HEK293 (cell line): Measurements from ENCODE around the gene FBLN5.

ENCODE experiments used
- CTCF ChIA-PET: fragments of 350-600 bp; formaldehyde crosslinking; extraction: SDS; loops from one replicate; lab custom pipeline; 2021; ENCODE audit warnings: antibody characterized with exemption; lab: Yijun Ruan, JAX
- POLR2A ChIA-PET: fragments of 300-600 bp; formaldehyde crosslinking; extraction: SDS; loops from one replicate; lab custom pipeline; 2020; ENCODE audit warnings: antibody characterized with exemption, inconsistent platforms; lab: Yijun Ruan, JAX
- H3K27ac ChIP-seq: fragments of 200-500 bp; sonication (Bioruptor generic); 2 replicates; pipeline ENCODE4 v1.5.1; 2014; ENCODE audit warnings: low read depth, low read length, control low read depth, inconsistent platforms; ENCODE audit errors: extremely low read depth
- H3K36me3 ChIP-seq, 2 experiments: fragments of 200-500 bp in 1 of 2; sonication (Bioruptor generic) in 1 of 2; 1 replicate in 1 of 2; 2 replicates in 1 of 2; pipeline ENCODE4 v1.5.1; 2014 to 2017; ENCODE audit warnings: inconsistent platforms in 2 of 2, low read length in 2 of 2; ENCODE audit not compliant: control insufficient read depth in 2 of 2, insufficient read depth in 1 of 2
- H3K4me1 ChIP-seq: fragments of 200-500 bp; sonication (Bioruptor generic); 2 replicates; pipeline ENCODE4 v1.5.1; 2014; ENCODE audit warnings: mild to moderate bottlenecking, low read length, inconsistent platforms; ENCODE audit not compliant: control insufficient read depth, insufficient read depth
- H3K4me3 ChIP-seq: 2 replicates; pipeline ENCODE4 v1.5.1; 2011; ENCODE audit warnings: low read depth, mild to moderate bottlenecking, control low read depth, low read length, moderate library complexity
- H3K9me3 ChIP-seq: fragments of 200-500 bp; sonication (Bioruptor generic); 2 replicates; pipeline ENCODE4 v1.5.1; 2014; ENCODE audit warnings: low read depth, low read length, inconsistent platforms; ENCODE audit not compliant: control insufficient read depth, insufficient read depth
- AEBP2 ChIP-seq: fragments of 450-650 bp; formaldehyde crosslinking; IDR thresholded peaks from 2 replicates; pipeline ENCODE4 v1.5.1; 2016; ENCODE audit warnings: missing biosample characterization, missing genetic modification characterization, borderline replicate concordance
- GFI1B ChIP-seq: fragments of 450-650 bp; formaldehyde crosslinking; IDR thresholded peaks from 2 replicates; pipeline ENCODE4 v1.5.1; 2016; ENCODE audit warnings: missing biosample characterization, missing genetic modification characterization
- KLF8 ChIP-seq: fragments of 450-650 bp; formaldehyde crosslinking; IDR thresholded peaks from 2 replicates; pipeline ENCODE4 v1.5.1; 2016; ENCODE audit warnings: missing biosample characterization, missing genetic modification characterization
- KLF9 ChIP-seq: fragments of 450-650 bp; formaldehyde crosslinking; IDR thresholded peaks from 2 replicates; pipeline ENCODE4 v1.5.1; 2016; ENCODE audit warnings: missing biosample characterization, missing genetic modification characterization, low read depth
- SP2 ChIP-seq: fragments of 450-650 bp; formaldehyde crosslinking; IDR thresholded peaks from 2 replicates; pipeline ENCODE4 v1.5.1; 2016; ENCODE audit warnings: missing biosample characterization, missing genetic modification characterization
- YY1 ChIP-seq: fragments of 450-650 bp; formaldehyde crosslinking; IDR thresholded peaks from 2 replicates; pipeline ENCODE4 v1.5.1; 2018; ENCODE audit warnings: missing biosample characterization, missing genetic modification characterization
- ZBTB11 ChIP-seq: fragments of 450-650 bp; formaldehyde crosslinking; conservative IDR thresholded peaks from 2 replicates; pipeline ENCODE4 v1.5.1; 2016; ENCODE audit warnings: low read depth, missing biosample characterization, missing genetic modification characterization
- ZBTB48 ChIP-seq: fragments of 450-650 bp; formaldehyde crosslinking; IDR thresholded peaks from 2 replicates; pipeline ENCODE4 v1.5.1; 2016; ENCODE audit warnings: missing biosample characterization, missing genetic modification characterization
- ZNF132 ChIP-seq: fragments of 450-650 bp; formaldehyde crosslinking; IDR thresholded peaks from 2 replicates; pipeline ENCODE4 v1.5.1; 2017; ENCODE audit warnings: missing biosample characterization, missing genetic modification characterization, borderline replicate concordance
- ZNF221 ChIP-seq: fragments of 450-650 bp; formaldehyde crosslinking; IDR thresholded peaks from 2 replicates; pipeline ENCODE4 v1.5.1; 2017; ENCODE audit warnings: missing biosample characterization, missing genetic modification characterization, borderline replicate concordance
- ZNF223 ChIP-seq: fragments of 450-650 bp; formaldehyde crosslinking; IDR thresholded peaks from 2 replicates; pipeline ENCODE4 v1.5.1; 2016; ENCODE audit warnings: missing biosample characterization, missing genetic modification characterization
- ZNF266 ChIP-seq: fragments of 450-650 bp; formaldehyde crosslinking; IDR thresholded peaks from 2 replicates; pipeline ENCODE4 v1.5.1; 2016; ENCODE audit warnings: missing biosample characterization, missing genetic modification characterization, low read depth
- ZNF362 ChIP-seq: fragments of 450-650 bp; formaldehyde crosslinking; IDR thresholded peaks from 2 replicates; pipeline ENCODE4 v1.5.1; 2016; ENCODE audit warnings: missing biosample characterization, missing genetic modification characterization
- ZNF394 ChIP-seq: fragments of 450-650 bp; formaldehyde crosslinking; IDR thresholded peaks from 2 replicates; pipeline ENCODE4 v1.5.1; 2016; ENCODE audit warnings: missing biosample characterization, missing genetic modification characterization, mild to moderate bottlenecking, moderate library complexity, borderline replicate concordance
- ZNF555 ChIP-seq: fragments of 450-650 bp; formaldehyde crosslinking; conservative IDR thresholded peaks from 2 replicates; pipeline ENCODE4 v1.5.1; 2017; ENCODE audit warnings: missing biosample characterization, mild to moderate bottlenecking, missing genetic modification characterization, inconsistent platforms
- ZNF571 ChIP-seq: fragments of 450-650 bp; formaldehyde crosslinking; IDR thresholded peaks from 2 replicates; pipeline ENCODE4 v1.5.0; 2017; ENCODE audit warnings: missing biosample characterization, missing genetic modification characterization
- ZNF596 ChIP-seq: fragments of 450-650 bp; IDR thresholded peaks from 2 replicates; pipeline ENCODE4 v1.5.0; 2018; ENCODE audit warnings: missing biosample characterization, mild to moderate bottlenecking, missing genetic modification characterization, moderate library complexity
- ZNF639 ChIP-seq: fragments of 450-650 bp; formaldehyde crosslinking; IDR thresholded peaks from 2 replicates; pipeline ENCODE4 v1.5.1; 2016; ENCODE audit warnings: missing biosample characterization, missing genetic modification characterization
- ZNF654 ChIP-seq: fragments of 450-650 bp; formaldehyde crosslinking; IDR thresholded peaks from 2 replicates; pipeline ENCODE4 v1.5.1; 2016; ENCODE audit warnings: low read depth, missing biosample characterization, missing genetic modification characterization
- ZNF785 ChIP-seq: fragments of 450-650 bp; formaldehyde crosslinking; IDR thresholded peaks from 2 replicates; pipeline ENCODE4 v1.5.1; 2016; ENCODE audit warnings: missing biosample characterization, missing genetic modification characterization
- ZNF830 ChIP-seq: fragments of 450-650 bp; IDR thresholded peaks from 2 replicates; pipeline ENCODE4 v1.5.0; 2018; ENCODE audit warnings: missing biosample characterization, missing genetic modification characterization, low read depth, mild to moderate bottlenecking, moderate library complexity
- TF ChIP-seq, protein P1 (sequence below): fragments of 450-650 bp; IDR thresholded peaks from 2 replicates; pipeline ENCODE4 v1.5.1; 2018; ENCODE audit warnings: missing biosample characterization, mild to moderate bottlenecking, missing genetic modification characterization
- TF ChIP-seq, protein P2 (sequence below): fragments of 450-650 bp; formaldehyde crosslinking; IDR thresholded peaks from 2 replicates; pipeline ENCODE4 v1.5.1; 2016; ENCODE audit warnings: missing biosample characterization, missing genetic modification characterization

FBLN5 gene

GRCh38 chr14:91947475-91948184 is at the start of gene FBLN5 (continued):
- TF ChIP-seq ZNF132 (no peak), KLF8 (tag by site-specific recombination) (0 out of 2 replicates have a peak, but pooled peaks have one; percentile 25)

DNA sequence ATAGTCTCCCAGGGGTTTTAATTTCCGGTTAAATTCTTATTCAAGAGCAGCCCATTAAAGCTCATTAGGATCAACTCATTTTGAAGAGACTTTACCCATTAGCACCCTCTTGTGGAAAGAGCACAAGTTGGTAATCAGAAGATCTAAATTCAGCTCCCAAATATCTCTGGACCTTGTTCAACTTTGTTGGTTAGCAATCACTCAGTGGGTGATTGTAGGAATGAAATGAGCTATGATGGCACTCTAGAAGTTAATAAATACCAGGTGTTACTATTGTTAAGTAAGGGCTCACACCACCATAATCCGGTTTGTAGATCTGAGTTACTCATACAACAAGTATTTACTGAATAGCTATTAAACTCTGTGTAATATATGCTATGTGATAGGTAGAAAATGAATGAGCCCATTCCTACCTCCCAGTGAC is 49.5 kb upstream of the FBLN5 start:
- TF ChIP-seq AEBP2 (tag by site-specific recombination) = no peak
- TF ChIP-seq ZNF654 (tag by site-specific recombination) = peak; percentile 38
- TF ChIP-seq GFI1B (tag by site-specific recombination) = no peak
- TF ChIP-seq ZBTB48 (tag by site-specific recombination) = no peak
- TF ChIP-seq ZNF555 (tag by site-specific recombination) = no peak
- TF ChIP-seq ZNF221 (tag by site-specific recombination) = no peak
- Histone ChIP-seq H3K27ac (no peak overlapping the region), H3K36me3 (peaks cover 20 to 27% of the 10 kb centered on the region in 2 experiments; a peak in 2 of 3 replicates), H3K4me1 (no peaks in the 10 kb centered on the region), H3K4me3 (no peak overlapping the region), H3K9me3 (no peaks in the 10 kb centered on the region)
- ChIA-PET CTCF (interaction anchor here (0.6 to 1.6 kb wide), 27 partner anchors 9 to 694 kb away, joined by 3 to 14 read pairs (median 4); no protein-coding TSS in a partner anchor), POLR2A (no interaction called here)

DNA sequence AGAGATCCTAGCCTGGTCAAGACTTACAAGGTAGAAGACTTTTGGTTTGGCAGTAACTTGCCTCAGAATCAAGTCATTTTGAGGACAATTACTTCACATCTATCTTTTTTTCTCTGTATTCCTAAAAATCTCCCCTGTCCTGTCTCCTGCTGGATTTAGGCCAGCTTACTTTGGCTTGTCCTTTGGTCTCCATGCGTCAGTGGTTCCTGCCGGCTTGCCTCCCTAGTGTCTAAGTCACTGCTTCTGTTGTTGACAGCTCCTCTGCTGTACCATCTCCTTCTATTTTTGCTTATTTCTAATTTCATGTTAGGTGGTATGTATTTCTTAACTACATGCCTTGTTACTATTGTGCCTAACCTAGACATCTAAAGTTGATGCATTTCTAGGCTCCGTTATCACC is 39.7 kb upstream of the FBLN5 start:
- Histone ChIP-seq H3K36me3 (peaks cover 35 to 61% of the 10 kb centered on the region in 2 experiments), H3K9me3 (no peaks in the 10 kb centered on the region), H3K27ac (no peak overlapping the region), H3K4me3 (no peak overlapping the region), H3K4me1 (no peaks in the 10 kb centered on the region)
- CTCF ChIA-PET = interaction anchor here (1.3 kb wide), 1 partner anchor 9 kb away, joined by 4 read pairs; no protein-coding TSS in a partner anchor
- POLR2A ChIA-PET = no interaction called here
- TF ChIP-seq ZBTB48 (tag by site-specific recombination) = no peak
- TF ChIP-seq, protein P1, sequence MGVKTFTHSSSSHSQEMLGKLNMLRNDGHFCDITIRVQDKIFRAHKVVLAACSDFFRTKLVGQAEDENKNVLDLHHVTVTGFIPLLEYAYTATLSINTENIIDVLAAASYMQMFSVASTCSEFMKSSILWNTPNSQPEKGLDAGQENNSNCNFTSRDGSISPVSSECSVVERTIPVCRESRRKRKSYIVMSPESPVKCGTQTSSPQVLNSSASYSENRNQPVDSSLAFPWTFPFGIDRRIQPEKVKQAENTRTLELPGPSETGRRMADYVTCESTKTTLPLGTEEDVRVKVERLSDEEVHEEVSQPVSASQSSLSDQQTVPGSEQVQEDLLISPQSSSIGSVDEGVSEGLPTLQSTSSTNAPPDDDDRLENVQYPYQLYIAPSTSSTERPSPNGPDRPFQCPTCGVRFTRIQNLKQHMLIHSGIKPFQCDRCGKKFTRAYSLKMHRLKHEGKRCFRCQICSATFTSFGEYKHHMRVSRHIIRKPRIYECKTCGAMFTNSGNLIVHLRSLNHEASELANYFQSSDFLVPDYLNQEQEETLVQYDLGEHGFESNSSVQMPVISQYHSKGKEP (tag by site-specific recombination) = no peak
- TF ChIP-seq SP2 (tag by site-specific recombination) = no peak
- no peak for TF ChIP-seq ZNF830
- TF ChIP-seq ZNF596 (tag by site-specific recombination) = no peak
- TF ChIP-seq, protein P2, sequence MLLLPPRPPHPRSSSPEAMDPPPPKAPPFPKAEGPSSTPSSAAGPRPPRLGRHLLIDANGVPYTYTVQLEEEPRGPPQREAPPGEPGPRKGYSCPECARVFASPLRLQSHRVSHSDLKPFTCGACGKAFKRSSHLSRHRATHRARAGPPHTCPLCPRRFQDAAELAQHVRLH (tag by site-specific recombination) = no peak
- no peak for TF ChIP-seq ZNF223
- no peak for TF ChIP-seq ZNF785 (tag by site-specific recombination)
- TF ChIP-seq ZBTB11 (tag by site-specific recombination) = no peak
- TF ChIP-seq ZNF362 (tag by site-specific recombination) = no peak
- no peak for TF ChIP-seq KLF9
- no peak for TF ChIP-seq ZNF639
- TF ChIP-seq ZNF266 (tag by site-specific recombination) = no peak
- no peak for TF ChIP-seq YY1
- no peak for TF ChIP-seq ZNF221 (tag by site-specific recombination)
- TF ChIP-seq ZNF571 (tag by site-specific recombination) = no peak
- no peak for TF ChIP-seq ZNF394 (tag by site-specific recombination)
